ENCODE data around the gene PPP2R5E.
"Not testable (repeated sequence)": the region's sequence is repeated elsewhere in the genome, so short reads cannot be mapped to it uniquely, and the experiment has no call there.

PPP2R5E gene

DNA sequence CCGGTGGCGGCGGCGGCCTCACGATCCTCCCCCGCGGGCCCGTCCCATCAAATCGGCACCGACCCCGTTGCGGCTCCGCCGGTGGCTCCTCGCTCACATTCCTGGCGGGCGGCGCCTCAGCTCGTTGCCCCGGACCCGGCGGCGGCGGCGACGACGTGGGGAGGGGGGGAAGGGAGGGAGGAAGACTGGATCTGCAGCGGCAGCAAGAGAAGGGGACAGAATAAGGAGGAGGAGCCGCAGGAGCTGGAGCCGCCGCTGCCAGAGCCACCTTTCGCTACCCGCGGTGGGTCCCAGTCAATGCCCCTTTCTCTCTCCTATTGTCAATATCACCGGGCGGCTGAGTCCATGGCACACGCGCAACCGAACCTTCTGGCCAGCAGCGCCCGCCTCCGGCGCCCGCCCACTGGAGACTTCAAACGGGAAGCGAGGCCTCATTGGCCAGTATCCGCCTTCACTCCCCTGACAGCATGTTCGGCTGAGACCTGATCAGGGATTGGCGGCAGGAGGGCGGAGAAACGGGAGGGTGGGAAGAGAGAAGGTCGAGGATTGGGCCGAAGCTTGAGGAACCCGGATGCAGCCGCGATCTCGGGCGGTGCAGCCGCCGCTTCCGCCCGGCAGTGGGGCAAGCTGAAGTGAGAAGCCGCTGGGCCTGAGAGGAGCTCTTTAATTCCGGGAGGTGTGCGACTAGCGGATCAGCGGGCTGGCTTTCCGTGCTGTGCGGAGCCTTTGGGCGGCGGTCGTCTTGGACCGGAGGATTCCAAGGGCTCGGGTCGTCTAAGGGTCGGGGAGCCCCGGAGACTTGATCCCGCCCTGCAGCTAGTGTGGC lies at the start of gene PPP2R5E:
Gene PPP2R5E (minus strand): TSS at position 378 of the 826 bp plus-strand sequence. CDS start 3,692 bp downstream, outside the sequence.
- peak; percentile 82 to 95 (median 94) for DNase-seq (ENCODE audit: low read depth in 4 of 4, low spot score in 1 of 4)

DNA sequence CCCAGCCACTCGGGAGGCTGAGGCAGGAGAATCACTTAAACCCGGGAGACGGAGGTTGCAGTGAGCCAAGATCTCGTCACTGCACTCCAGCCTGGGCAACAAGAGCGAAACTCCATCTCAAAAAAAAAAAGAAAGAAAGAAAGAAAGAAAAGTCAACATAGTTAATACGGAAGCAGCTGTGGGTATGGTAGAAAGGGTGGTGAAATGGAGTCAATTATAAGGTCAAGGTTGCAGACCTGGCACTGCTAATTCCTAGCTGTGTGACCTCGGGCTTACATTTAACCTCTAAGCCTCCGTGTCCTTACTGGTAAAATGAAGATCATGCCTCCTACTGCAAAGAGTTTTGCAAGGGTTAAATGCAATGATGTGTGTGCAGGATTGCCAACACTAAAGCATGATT lies 39.9 kb upstream of the PPP2R5E start:
- not testable (repeated sequence) for DNase-seq (ENCODE audit: low read depth in 4 of 4, low spot score in 1 of 4)

DNA sequence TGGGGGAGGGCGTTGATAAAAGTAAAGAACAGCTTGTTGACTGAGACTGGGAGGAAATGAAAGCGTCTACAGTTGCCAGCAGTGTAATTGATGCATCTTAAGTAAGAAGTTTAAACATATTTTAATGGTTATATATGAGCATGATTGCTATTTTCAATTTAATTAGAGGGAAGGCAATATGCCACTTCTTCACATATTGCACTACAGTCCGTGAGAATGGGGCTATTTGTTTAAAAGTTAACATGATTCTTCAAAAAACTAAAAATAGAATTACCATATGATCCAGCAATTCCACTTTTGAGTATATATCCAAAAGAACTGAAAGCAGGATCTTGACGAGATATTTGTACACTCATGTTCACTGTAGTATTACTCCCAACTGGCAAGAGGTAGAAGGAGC lies 38.3 kb upstream of the PPP2R5E start:
- DNase-seq (ENCODE audit: low read depth in 4 of 4, low spot score in 1 of 4) = no peak

DNA sequence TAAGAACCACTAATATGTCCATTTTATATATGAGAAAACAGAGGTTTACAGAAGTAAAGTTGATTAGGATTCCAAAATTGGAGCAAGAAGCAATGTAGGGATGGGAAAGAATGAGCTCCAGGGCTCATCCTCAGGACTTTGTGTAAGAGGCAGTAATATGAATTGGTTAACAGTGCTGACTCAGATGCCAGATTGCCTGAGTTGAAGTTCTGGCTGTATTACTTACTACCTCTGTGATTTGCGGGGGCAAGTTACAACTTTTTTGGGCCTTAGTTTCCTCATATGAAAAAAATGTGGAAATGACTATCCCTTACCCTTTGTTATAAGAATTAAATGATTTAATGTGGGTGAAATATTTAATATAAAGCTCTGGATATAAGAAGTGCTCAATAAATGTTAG lies 35.1 kb upstream of the PPP2R5E start:
- DNase-seq (ENCODE audit: low read depth in 4 of 4, low spot score in 1 of 4) = no peak

DNA sequence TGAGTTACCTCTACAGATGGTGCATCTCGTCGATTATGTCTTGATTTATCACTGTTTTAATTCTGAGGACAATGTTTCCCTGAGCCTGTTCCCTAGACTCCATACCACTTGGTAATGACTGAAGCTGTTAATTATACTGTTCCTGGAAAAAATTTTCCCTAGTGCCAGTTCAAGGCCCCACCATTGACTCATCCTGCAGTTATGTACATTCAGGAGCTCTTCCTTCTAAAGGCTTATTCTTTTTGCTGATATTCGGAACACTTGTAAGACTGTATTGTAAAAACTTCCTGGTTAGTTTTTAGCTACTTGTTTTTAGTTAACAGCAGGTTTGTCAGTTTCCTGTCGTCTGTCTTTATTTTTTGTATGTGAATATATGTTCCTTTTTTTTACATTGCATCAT lies 30.4 kb upstream of the PPP2R5E start:
- DNase-seq (ENCODE audit: low read depth in 4 of 4, low spot score in 1 of 4) = no peak

DNA sequence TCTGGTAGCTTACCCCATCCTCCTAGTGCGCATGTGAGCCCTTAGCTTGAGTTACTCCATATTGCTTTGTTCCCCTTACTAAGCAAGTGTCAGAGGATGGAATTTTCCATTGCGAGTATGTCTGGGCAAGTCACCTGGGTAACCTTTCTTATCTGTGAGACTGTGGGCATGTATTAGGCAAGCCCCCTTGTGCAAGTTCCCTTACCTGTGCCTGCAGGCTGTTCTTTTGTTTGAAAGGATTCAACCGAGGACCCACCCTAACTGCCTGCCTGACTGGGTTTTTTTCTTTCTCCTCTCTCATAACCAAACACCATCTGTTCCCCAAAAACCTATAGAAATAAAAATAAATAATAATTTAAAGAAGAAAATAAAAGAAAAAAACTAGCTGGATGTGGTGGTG lies 22.3 kb upstream of the PPP2R5E start:
- DNase-seq (ENCODE audit: low read depth in 4 of 4, low spot score in 1 of 4) = no peak

DNA sequence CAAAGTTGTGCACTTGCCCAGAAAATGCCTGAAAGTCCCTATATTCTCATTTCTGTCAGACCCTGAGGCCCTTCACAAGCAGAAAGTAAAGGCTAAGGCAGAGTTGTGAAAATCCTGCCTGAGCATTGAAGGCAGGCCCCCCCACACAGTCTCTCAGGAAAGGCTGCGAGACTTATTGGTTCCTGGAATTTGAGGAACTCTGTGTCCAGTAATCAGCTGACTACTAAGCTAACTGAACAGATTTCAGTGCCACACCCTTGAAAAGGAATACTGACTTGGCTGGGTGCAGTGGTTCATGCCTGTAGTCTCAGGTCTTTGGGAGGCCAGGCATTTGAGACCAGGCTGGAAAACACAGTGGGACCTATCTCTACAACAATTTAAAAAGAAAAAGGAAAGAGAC lies 21.1 kb upstream of the PPP2R5E start:
- DNase-seq (ENCODE audit: low read depth in 4 of 4, low spot score in 1 of 4) = no peak

DNA sequence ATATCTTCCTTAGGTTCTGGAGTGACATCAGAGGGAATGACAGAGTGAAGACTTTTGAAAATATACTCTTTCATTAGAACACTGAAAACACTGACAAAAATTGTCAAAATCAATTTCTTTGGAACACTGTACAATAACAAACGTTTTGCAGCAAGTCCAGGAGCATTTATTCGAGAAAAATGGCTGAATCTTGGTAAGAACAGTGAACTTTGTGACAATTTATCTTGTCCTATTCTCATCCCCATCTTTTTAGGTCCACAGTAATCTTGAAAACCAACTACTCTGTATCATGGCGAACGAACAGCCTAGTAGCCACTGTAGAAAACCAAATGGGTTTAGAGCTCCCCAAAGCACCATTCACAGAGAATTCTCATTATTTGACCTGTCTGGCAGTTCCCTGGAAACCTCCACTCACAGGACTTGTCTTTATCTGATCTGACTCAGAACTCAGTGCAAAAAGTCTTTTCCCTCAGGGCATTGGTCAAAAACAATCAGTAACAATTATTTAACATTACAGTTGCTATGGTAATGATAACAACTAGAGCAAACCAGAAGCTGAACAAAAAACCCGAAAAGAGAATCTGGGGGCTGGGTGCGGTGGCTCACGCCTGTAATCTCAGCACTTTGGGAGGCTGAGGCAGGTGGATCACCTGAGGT lies 20.3 kb upstream of the PPP2R5E start:
- DNase-seq (ENCODE audit: low read depth in 4 of 4, low spot score in 1 of 4) = no peak

DNA sequence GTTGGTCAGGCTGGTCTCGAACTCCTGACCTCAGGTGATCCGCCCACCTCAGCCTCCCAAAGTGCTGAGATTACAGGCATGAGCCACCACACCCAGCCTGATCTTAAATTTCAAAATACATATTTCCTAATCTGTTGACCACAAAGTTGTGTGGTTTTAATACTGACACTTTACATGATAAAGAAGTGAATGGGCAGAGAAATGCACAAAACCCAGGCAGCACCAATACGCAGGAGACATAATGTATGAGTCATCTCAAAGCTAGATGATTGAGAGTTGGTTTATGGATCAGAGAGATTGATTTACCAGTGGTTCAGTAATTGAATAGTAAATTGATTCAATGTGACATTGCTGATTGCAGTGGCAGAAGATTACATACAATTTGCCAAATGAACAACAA lies 19.2 kb upstream of the PPP2R5E start:
- no peak for DNase-seq (ENCODE audit: low read depth in 4 of 4, low spot score in 1 of 4)

DNA sequence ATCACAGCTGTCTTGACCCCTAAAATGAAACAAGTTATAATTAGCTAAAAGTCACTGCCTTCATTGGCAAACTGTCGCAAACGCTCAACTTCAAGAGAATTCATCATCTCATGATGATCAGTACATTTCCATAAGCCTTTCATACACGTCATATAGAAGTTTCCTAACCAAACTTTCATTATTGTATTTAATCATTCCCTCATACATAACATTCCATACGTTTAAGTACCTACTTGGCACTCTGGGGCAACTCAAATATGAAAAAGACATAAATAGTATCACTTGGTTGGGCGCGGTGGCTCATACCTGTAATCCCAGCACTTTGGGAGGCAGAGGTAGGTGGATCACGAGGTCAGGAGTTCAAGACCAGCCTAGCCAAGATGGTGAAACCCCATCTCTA lies 12.4 kb upstream of the PPP2R5E start:
- DNase-seq (ENCODE audit: low read depth in 4 of 4, low spot score in 1 of 4) = no peak

DNA sequence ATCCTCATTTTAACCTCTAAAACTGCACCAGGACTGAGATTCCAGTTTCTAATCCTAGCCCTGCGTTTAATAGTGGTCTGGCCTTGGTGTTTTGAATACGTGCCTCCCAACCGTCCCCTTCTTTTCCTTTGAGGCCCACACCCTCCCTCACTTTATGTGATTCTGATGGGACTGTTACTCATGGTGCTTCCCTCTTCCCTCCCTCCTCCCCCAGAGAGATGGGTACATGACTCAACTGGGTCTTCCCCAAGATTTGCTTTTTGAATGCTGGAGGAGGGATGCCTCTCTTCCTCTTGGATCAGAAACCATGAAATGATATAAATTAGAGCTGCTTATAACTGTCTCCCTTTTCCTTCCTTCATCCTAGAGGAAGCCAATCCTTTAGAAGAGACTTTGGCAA lies 8.2 kb upstream of the PPP2R5E start:
- DNase-seq (ENCODE audit: low read depth in 4 of 4, low spot score in 1 of 4) = no peak

DNA sequence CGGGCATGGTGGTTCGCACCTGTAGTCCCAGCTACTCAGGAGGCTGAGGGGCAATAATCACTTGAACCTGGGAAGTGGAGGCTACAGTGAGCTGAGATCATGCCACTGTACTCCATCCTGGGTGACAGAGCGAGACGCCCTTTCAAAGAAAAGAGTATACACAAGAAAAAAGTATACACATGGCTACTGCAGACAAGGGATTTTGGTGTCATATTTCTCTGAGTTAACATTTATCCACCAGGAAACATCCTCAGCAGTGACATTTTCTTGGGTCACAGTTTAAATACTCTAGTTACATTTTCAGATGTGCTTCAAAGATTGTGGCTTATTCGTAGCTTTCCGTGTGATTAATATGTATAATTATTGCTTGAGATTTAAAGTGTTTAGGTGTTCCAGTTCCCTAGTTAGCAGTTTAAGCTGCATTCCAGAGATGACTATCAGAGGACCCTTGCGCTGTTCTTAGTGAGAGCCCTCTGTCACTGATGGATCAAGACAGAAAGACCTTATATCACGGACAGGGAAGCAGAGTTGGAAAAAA lies 4.7 kb upstream of the PPP2R5E start:
- DNase-seq (ENCODE audit: low read depth in 4 of 4, low spot score in 1 of 4) = no peak

DNA sequence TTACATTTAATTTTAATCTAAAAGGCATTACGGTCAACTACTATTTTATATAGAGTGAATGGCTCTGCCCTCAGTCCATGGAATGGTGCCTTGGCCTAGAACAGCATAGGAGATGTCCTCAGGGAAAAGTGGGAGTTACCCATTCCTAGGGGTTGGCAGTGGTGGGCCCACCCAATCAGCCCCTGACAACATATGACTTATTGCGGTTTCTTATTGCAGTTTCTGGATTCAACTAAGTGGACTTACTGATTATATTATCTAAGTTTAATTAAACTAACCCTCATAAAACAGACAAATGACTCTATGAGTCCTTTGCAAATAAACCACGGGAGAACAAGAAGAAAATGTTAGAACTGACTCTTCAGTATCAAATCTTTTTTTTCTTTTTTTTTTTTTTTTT lies 2.3 kb upstream of the PPP2R5E start:
- no peak for DNase-seq (ENCODE audit: low read depth in 4 of 4, low spot score in 1 of 4)

DNA sequence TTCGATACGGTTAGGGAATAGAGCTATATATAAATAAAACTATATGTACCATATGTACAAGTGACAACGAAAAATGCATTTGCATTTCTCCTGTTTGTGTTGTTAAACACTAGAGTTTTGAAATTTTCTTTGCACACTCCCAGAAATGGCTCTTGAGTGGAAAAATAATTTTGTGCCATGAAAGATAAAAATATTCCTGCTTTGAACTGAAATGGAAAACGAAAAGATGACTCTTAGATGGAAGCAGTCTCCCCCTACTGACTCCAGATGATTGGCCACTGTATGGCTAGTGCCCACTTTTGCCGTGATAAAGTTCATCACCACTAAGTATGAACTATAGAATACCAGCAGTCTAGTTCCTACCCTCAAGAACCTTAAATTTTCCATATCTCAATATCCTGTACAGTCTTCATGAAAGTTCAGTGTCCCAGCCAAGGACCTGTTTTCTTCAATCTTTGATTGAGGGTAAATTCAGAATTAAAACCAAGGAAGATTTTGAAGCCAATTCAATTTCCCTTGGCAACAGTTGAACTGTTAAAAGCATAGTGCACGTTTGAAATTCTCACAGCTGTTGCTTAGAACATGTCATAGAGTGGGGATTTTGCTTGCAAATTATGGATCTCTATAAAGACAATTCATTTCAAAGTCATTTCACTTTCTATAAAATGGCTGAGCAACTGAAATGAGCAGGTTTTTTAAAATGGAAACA lies 1.6 kb upstream of the PPP2R5E start:
- no peak for DNase-seq (ENCODE audit: low read depth in 4 of 4, low spot score in 1 of 4)

DNA sequence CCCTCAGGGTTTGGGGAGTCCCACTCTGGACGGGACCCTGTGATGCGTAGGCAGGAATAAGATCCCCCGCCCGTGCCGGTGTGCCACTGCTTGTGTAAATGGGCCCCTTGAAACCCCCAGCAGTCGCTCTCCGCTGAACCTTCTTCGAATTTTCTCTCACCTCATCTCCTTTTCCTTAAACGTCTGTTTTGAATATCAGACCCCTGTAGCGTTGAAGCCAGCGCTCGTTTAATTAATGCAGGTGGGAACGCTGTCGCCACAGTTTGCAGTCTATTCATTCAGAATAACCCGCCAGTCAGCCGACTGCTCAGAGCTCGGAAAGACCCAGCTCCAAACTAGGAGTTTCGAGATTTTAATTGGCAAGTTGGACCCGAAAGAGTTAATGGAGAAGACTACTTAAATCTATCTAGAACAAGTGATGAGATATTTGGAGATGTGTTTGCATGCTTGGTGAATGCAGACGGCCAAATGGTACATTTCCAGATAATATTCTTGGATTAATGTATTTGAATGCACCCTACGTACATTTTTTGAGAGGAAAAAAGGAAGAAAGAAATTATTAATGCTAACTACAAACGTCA lies 739 bp upstream of the PPP2R5E start:
- DNase-seq (ENCODE audit: low read depth in 4 of 4, low spot score in 1 of 4) = no peak

DNA sequence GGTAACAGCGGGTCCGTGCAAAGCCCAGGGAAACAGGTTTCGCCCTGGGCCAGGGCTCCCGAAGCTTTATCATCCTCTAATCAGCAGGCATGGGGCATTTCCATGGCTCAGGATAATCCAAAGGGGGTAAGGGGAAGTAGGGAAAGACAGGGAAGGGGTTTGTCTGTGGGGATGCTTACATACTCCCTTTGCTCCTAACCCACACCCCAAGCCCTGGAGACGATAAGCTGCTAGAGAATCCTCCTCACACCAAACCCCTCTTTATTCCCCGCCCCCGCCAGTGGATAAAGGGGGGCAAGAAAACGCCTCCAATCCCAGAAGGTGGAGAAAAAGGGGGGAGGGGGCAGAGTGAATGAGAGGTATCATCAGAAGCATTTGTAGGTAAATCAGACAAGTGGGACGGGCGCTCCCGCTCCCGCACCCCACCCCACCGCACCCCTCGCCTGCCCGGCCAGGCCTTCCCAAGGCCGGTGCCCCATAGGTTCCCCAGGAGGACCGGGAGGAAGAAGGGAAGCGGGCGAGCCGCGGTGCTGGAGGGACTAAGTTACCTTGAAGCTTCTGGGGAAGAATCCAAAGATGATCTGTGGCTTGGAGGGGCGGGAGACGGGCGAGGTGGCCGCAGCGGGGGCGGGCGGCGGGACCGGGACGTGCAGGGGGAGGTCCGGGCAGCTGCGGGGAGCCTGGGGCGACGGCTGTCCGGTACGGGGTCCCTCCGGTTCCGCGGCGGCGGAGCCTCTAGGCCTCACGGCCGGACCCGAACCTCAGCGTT lies 762 bp downstream of the PPP2R5E start:
- DNase-seq (ENCODE audit: low read depth in 4 of 4, low spot score in 1 of 4) = peak in 1 of 4 experiments; percentile 7

DNA sequence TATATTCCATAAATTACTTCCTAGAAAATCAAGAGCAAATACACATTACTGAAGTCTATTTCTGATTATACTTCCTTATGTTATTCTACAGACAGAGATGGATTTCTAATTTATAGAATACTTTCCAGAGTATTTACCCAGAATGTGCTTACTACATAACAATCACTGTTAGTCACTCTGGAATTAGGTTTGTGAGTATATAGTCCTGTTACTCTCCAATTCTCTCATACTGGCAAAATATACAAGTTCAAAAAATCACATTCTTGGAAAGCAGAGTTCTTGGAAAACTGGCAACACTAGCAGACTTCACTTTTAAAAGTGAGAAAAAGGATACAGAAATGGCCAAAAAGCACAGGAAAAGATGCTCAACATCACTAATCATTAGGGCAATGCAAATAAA lies 7.3 kb downstream of the PPP2R5E start:
- DNase-seq (ENCODE audit: low read depth in 4 of 4, low spot score in 1 of 4) = no peak

DNA sequence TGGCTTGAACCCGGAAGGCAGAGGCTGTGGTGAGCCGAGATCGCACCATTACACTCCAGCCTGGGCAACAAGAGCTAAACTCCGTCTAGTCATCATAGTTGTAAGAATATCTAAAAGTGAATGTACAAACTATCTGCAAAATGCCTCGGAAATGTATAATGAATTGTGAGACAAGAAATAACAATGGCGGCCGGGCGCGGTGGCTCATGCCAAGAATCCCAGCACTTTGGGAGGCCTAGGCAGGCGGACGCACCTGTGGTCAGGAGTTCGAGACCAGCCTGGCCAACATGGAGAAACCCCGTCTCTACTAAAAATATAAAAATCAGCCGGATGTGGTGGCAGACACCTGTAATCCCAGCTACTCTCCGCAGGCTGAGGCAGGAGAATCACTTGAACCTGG lies 9.7 kb downstream of the PPP2R5E start:
- DNase-seq (ENCODE audit: low read depth in 4 of 4, low spot score in 1 of 4) = no peak

DNA sequence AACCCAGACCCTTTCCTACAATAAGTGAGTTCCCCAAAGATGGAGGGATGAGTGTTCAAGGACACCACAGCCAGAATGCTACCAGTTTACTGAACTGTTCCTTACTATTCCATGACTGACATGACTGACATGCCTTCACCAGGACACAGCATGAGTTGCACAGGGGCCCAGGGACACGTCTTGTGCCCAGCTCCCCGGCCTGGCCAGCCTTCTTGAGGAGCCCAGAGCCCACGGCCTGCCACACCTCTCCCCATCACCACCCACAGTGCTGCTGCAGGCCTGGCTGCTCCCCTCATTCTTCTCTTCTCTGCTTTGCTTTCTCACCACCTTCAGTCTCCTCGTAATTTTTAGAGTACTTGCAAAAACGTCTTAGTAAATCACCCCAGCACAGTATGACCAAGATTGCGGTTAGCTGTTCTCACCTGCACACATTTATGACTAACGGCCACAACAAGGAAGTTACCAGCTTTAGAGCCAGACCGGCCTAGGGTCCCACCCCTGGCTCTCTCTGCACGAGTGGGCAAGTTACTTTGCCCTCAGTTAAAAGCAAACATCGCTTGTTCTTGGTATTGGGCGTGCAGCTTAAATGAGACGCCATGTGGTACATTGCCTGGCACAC lies 18.5 kb downstream of the PPP2R5E start:
- no peak for DNase-seq (ENCODE audit: low read depth in 4 of 4, low spot score in 1 of 4)

DNA sequence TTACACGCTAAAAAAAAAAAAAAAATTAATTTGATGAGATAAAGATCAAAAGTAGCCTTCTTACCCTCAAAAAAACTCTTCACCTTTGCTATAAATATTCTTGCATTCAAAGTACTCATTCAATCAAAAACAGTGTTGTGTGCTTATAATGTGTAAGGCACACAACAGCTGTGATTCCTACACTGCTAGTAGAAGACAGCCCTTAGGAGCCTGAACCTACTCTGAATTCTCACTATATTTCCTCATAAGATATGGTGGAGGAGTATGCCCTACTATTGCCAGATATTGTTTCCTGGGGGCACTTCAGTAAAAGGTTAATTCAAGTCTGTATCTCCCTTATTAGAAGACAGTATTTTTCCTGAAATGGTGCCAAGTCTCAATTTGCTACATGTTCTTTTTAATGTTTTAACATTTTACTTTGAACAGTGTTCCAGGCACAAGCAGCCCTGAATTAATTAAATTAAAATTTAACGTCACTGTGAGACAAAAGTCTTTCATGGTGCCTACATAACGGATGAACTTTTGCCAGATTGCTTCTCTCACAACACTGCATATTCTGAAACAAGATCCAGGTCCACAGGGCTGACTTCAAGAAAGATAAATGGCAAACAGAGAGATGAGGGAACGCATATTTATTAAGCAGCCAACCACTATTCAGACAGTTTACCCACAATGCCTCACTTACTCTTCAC lies 19.3 kb downstream of the PPP2R5E start:
- no peak for DNase-seq (ENCODE audit: low read depth in 4 of 4, low spot score in 1 of 4)
